Measurements from ENCODE around the gene ADAMTS16. TPM values are rescaled to one million over a fixed set of nuclear protein-coding genes. Genes with fewer than 3 reads are reported as not detected.

Gene ADAMTS16
- total and polyA plus RNA-seq, 9 donors, result 7.4 to 32.7 (median 13.6) TPM

DNA sequence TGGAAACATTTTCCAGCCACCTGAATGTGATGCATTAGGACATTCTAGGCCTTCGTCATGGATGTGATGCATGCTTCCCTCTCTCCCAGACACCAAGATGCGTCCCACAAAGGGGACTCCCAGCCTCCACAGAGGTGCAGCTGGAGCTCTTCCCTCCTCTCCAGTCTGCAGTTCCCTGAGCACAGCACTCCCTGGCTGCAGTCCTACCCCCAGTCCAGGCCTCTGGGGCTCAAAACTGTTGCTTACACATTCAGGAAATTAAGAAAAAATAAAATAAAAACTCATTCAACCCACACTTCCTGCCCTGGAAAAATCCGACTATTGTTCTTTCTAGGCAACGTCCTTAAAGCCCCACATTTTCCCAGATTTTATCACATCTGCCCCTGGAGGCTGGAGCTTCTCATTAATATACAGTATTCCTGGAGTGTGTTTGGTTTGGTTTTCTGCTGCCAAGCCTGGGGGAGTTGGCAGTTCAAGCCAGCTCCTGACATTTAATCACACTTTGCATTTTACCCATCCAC lies 204.0 kb downstream of the ADAMTS16 start:
- intact Hi-C loops (cut with DNase I), result loop anchor here in 1 of 4 donors (5.0 kb wide), 1 partner anchor 72 kb away; no protein-coding TSS in a partner anchor
- Histone ChIP-seq H3K27me3 (no peaks in the 10 kb centered on the region), H3K4me1 (ENCODE audit: insufficient read depth) (peaks cover 3% of the 10 kb centered on the region), H3K27ac (no peak overlapping the region), H3K9me3 (no peaks in the 10 kb centered on the region), H3K36me3 (no peaks in the 10 kb centered on the region), H3K4me3 (no peak overlapping the region)
- DNase-seq, result no peak
- TF ChIP-seq EP300 (IDR thresholded peaks at IDR 0.05) (no peak), POLR2A (IDR thresholded peaks at IDR 0.05) (no peak)
- TF ChIP-seq, protein P1, sequence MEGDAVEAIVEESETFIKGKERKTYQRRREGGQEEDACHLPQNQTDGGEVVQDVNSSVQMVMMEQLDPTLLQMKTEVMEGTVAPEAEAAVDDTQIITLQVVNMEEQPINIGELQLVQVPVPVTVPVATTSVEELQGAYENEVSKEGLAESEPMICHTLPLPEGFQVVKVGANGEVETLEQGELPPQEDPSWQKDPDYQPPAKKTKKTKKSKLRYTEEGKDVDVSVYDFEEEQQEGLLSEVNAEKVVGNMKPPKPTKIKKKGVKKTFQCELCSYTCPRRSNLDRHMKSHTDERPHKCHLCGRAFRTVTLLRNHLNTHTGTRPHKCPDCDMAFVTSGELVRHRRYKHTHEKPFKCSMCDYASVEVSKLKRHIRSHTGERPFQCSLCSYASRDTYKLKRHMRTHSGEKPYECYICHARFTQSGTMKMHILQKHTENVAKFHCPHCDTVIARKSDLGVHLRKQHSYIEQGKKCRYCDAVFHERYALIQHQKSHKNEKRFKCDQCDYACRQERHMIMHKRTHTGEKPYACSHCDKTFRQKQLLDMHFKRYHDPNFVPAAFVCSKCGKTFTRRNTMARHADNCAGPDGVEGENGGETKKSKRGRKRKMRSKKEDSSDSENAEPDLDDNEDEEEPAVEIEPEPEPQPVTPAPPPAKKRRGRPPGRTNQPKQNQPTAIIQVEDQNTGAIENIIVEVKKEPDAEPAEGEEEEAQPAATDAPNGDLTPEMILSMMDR (IDR thresholded peaks at IDR 0.05), result no peak
- WGBS, 3 donors, result 50 to 58% (median 54%) methylated on average over 4 of the region's 4 CpGs

DNA sequence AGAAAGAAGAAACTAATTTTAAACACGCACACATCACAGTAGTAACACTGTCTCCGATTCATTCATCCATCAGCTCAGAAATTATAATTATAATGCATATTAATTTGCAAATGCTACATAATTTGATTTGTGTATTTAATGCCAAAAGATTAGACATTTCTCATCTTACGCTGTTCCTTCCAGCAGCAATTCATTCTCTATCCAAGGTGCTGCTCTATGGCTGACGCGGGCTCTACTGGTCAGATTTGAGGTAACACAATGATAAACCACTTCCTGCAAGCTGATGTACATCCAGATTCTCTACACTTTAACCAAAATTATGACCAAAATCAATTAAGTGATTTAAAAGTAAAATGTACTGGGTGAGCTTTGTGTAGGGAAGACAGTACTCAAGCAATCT lies 204.5 kb downstream of the ADAMTS16 start:
- intact Hi-C loops (cut with DNase I), result loop anchor here in 1 of 4 donors (5.0 kb wide), 1 partner anchor 72 kb away; no protein-coding TSS in a partner anchor
- no peak overlapping the region for H3K4me3 ChIP-seq
- TF ChIP-seq, protein P1 (IDR thresholded peaks at IDR 0.05), result no peak
- no peak for TF ChIP-seq EP300 (IDR thresholded peaks at IDR 0.05)
- no peak for TF ChIP-seq POLR2A (IDR thresholded peaks at IDR 0.05)
- DNase-seq, result no peak
- 39 to 50% (median 42%) methylated on average over 5 of the region's 5 CpGs for WGBS, 3 donors
- no peaks in the 10 kb centered on the region for H3K36me3 ChIP-seq
- no peak overlapping the region for H3K27ac ChIP-seq
- peaks cover 3% of the 10 kb centered on the region for H3K4me1 ChIP-seq (ENCODE audit: insufficient read depth)
- no peaks in the 10 kb centered on the region for H3K27me3 ChIP-seq
- no peaks in the 10 kb centered on the region for H3K9me3 ChIP-seq

DNA sequence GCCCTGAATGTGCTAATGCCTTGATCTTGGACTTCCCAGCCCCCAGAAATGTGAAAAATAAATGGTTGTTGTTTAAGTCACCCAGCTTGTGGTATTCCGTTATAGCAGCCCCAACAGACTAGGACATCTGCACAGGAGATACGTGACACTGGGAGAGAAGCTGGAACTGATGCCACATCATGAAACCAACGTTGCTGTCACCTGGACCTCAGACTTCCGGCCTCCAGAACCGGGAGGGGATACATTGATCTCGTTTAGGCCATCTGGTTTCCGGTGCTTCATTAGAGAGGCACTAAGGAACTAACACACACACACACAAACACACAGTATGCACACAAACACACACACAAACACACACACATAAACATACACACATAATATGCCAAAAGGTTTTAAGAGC lies 207.3 kb downstream of the ADAMTS16 start:
- H3K27ac ChIP-seq, result no peak overlapping the region
- no peaks in the 10 kb centered on the region for H3K9me3 ChIP-seq
- H3K4me1 ChIP-seq (ENCODE audit: insufficient read depth), result no peaks in the 10 kb centered on the region
- intact Hi-C loops (cut with DNase I), result no loop called here
- H3K27me3 ChIP-seq, result no peaks in the 10 kb centered on the region
- 89 to 96% (median 93%) methylated on average over 7 of the region's 7 CpGs for WGBS, 3 donors
- no peak overlapping the region for H3K4me3 ChIP-seq
- H3K36me3 ChIP-seq, result no peaks in the 10 kb centered on the region
- DNase-seq, result no peak
- no peak for TF ChIP-seq POLR2A (IDR thresholded peaks at IDR 0.05)
- no peak for TF ChIP-seq EP300 (IDR thresholded peaks at IDR 0.05)
- TF ChIP-seq, protein P1 (IDR thresholded peaks at IDR 0.05), result no peak

DNA sequence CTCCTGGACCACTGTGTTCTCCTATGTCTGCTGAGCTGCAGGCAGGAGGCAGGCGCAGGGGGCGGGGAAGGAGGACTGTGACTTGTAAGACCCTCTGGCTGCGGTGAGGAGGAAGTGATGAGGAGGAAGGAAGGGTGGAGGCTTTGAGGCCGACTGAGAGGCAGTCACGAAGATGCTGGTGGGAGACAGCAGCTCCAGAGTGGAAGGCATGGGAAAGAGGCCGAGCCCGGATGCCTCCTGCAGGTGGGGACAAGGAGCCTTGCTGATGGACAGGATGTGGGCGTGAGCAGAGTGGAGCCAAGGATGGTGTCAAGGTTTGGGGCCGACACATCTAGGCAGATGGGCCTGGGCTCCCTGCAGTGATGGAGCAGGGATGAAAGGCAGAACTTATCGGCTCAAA lies 208.0 kb downstream of the ADAMTS16 start:
- TF ChIP-seq POLR2A (IDR thresholded peaks at IDR 0.05) (no peak), EP300 (IDR thresholded peaks at IDR 0.05) (no peak)
- TF ChIP-seq, protein P1 (IDR thresholded peaks at IDR 0.05), result no peak
- intact Hi-C loops (cut with DNase I), result no loop called here
- H3K27me3 ChIP-seq, result no peaks in the 10 kb centered on the region
- no peak overlapping the region for H3K4me3 ChIP-seq
- H3K4me1 ChIP-seq (ENCODE audit: insufficient read depth), result no peaks in the 10 kb centered on the region
- H3K9me3 ChIP-seq, result no peaks in the 10 kb centered on the region
- no peak for DNase-seq
- H3K27ac ChIP-seq, result no peak overlapping the region
- WGBS, 3 donors, result 63 to 65% (median 64%) methylated on average over 10 of the region's 10 CpGs
- H3K36me3 ChIP-seq, result no peaks in the 10 kb centered on the region

Measured in ovary (tissue), 9 donors.